Vagina (tissue), 2 donors: ENCODE data around the gene EHMT1.

Experiments used
- POLR2A ChIP-seq, 2 donors: fragments of 450-650 bp; IDR thresholded peaks; one replicate each; pipeline ENCODE4 v1.6.1; 2017; ENCODE audit warnings: antibody characterized with exemption in 2 of 2, mild to moderate bottlenecking in 2 of 2, moderate library complexity in 2 of 2
- TF ChIP-seq, protein P1 (sequence below), 3 experiments: fragments of 450-650 bp in 2 of 3; fragments of 200-600 bp in 1 of 3; sonication (generic) in 1 of 3; IDR thresholded peaks; one replicate each; pipeline ENCODE4 v1.5.1; 2017 to 2019; ENCODE audit warnings: antibody characterized with exemption in 3 of 3, mild to moderate bottlenecking in 2 of 3, moderate library complexity in 2 of 3

GRCh38 chr9:137752426-137752825, 133.6 kb downstream of the EHMT1 start:
- no peak for TF ChIP-seq POLR2A (IDR thresholded peaks at IDR 0.05)
- TF ChIP-seq, protein P1, sequence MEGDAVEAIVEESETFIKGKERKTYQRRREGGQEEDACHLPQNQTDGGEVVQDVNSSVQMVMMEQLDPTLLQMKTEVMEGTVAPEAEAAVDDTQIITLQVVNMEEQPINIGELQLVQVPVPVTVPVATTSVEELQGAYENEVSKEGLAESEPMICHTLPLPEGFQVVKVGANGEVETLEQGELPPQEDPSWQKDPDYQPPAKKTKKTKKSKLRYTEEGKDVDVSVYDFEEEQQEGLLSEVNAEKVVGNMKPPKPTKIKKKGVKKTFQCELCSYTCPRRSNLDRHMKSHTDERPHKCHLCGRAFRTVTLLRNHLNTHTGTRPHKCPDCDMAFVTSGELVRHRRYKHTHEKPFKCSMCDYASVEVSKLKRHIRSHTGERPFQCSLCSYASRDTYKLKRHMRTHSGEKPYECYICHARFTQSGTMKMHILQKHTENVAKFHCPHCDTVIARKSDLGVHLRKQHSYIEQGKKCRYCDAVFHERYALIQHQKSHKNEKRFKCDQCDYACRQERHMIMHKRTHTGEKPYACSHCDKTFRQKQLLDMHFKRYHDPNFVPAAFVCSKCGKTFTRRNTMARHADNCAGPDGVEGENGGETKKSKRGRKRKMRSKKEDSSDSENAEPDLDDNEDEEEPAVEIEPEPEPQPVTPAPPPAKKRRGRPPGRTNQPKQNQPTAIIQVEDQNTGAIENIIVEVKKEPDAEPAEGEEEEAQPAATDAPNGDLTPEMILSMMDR (IDR thresholded peaks at IDR 0.05), result no peak
